Sciatic nerve (tissue), 2 donors: ENCODE results near the gene RGS12. TPM values are rescaled to one million over a fixed set of nuclear protein-coding genes. Genes with fewer than 3 reads are reported as not detected.

Experiments used
- ATAC-seq: fragments of 200-7000 bp; cut with Tn5 transposase; one replicate; pipeline ENCODE4 v1.9.1; 2020; ENCODE audit warnings: mild to moderate bottlenecking, moderate library complexity
- DNase-seq: peaks from one replicate; pipeline ENCODE4 v3.0.0-alpha.2; 2020; ENCODE audit warnings: low spot score
- intact Hi-C: fragments of 100-400 bp; cut with DNase I; formaldehyde crosslinking; loops from one replicate; pipeline ENCODE4 v1.14.2; 2022
- total RNA-seq: library from RNA; stranded (reverse); fragmentation: NEBNext Ultra II Directional; extraction: Animal tissue kit (Norgen Biotek cat#: 25700); gene quantifications from one replicate; pipeline ENCODE4 v1.2.1, GENCODE V29; 2021
- donor health status: DM: no; HTN: no; CAD: no.
- donor health status: DM: no; HTN: no; CAD: no.

Gene RGS12
- total RNA-seq, 1 donor from 2014 or later: 40.7 TPM

DNA sequence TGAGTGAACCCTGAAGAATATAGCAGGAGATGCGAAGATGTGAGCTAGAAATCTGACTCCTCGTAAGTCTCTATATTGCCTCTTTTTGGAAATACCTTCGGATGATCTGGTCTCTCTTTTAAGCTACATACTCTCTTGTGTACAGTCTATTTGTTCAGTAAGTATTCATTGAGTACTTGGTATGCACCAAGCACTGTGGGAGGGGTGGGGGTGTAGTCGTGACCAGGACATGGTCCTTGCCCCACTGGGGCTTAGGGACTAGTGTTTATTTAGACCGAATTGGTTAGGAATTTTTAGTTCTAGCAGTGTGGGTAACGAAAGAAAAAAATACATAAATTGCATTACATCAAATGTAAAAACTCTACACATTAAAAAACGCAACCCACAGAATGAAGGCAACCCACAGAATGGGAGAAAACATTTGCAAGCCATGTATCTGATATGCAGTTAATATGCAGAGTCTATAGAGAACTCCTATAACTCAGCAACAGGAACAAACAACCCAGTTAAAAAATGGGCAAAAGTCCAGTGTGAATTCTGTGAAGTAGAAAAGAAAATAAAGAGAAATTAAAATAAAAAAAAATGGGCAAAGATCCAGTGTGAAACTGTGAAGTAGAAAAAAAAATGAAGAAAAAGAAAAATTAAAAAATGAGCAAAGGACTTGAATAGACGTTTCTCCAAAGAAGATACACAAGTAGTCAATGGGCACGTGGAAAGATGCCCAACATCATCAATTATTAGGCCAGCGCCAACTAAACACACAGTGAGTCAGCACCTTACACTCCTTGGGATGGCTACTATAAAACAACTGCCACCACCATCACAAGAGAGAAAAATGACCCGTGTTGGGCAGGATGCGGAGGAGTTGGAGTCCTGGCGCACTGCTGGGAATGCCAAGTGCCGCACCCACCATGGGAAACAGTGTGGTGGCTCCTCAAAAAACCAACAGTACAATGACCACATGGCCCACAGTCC, 43.8 kb downstream of the RGS12 start:
- ATAC-seq: no peak
- intact Hi-C loops: no loop called here
- DNase-seq: no peak

GRCh38 chr4:3337357-3337732, 44.5 kb downstream of the RGS12 start:
- no peak for ATAC-seq
- intact Hi-C loops: no loop called here
- no peak for DNase-seq

- DNase-seq (no peak), ATAC-seq (peak; percentile 36)
- intact Hi-C loops: no loop called here
These were observed 45.0 kb downstream of the RGS12 start for GRCh38 chr4:3337811-3338210.

DNA sequence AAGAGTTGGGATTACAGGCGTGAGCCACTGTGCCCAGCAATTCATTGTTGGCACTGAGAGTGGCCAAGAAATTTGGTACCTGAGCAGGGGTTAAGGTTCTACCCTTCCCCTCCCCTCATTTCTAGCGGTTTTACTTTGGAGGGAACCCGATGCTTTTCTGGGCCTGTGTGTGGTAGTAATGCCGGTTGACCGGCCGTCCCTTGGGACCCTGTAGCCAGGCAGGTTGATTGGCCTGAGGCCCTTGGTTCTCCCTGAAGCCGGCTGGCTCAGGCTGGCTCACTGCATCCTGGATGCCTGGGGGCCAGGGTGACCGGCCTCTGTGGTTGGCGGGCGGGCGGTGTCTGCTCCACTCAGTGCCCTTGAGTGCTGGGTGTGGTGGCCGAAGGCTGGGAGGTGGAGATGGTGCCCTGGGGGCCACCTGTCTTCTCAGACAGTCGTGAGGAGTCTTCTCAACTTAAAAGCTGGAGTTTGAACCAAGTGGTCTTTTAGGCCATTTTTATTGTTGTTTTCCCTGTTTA, 45.6 kb downstream of the RGS12 start:
- intact Hi-C loops: no loop called here
- no peak for ATAC-seq
- no peak for DNase-seq

DNA sequence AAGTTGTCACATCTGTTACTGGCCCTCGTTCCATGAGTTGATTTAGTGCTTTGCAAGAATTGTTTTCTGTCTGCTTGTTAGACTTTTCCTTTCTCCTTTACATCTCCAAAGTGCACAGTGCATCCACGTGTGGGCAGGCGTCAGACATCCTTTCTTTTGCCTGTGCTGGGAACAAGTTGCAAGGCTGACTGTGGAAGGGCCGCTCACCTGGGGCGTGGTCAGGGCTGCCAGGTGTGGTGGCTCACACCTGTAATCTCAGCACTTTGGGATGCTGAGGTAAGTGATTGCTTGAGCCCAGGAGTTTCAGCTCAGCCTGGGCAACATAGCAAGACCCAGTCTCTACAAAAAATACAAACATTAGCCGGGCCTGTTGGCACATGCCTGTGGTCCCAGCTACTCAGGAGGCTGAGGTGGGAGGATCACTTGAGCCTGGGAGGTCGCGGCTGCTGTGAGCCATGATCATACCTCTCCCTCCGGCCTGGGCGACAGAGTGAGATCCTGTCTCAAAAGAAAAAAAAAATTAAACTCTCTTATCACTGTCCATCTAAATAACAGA, 46.2 kb downstream of the RGS12 start:
- no peak for DNase-seq
- no peak for ATAC-seq
- intact Hi-C loops: no loop called here

GRCh38 chr4:3339577-3339976, 46.8 kb downstream of the RGS12 start:
- intact Hi-C loops: no loop called here
- no peak for ATAC-seq
- DNase-seq: no peak

DNA sequence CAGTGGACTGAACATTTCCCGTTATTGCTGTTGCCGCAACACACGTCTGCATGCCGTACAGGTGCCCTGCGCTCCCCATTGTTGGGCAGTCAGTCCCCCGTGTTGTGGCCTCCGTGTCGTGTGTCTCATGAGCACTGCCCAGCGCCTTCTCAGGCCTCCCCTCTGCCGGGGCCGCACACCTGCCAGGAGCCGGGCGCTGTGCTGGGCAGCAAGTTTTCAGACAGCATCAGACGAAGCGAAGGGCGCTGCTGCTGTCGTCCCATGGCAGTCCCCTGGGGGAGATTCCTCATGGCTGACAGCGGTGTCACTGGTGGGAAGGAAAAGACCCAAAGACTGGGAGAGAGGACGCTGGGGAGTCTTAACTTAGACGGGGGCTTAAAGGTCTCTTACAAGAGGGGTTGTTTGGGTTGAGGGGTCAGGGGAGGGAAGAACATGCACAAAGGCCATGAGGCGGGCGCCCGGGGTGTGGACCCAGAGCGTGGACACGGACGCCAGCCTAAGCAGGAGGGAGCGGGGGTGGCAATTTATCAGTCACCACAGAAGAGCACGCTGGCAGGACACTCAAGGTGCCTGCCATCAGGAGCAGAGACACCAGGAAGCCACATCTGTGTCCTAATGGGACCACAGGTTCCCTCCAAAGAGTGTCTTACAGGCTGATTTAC, 47.3 kb downstream of the RGS12 start:
- DNase-seq (no peak), ATAC-seq (no peak)
- intact Hi-C loops: no loop called here

- no peak for DNase-seq
- no peak for ATAC-seq
- intact Hi-C loops: no loop called here
These were observed 47.9 kb downstream of the RGS12 start for GRCh38 chr4:3340700-3341083.

- DNase-seq: no peak
- ATAC-seq: no peak
- intact Hi-C loops: no loop called here
These were observed 48.9 kb downstream of the RGS12 start for GRCh38 chr4:3341760-3342159.

DNA sequence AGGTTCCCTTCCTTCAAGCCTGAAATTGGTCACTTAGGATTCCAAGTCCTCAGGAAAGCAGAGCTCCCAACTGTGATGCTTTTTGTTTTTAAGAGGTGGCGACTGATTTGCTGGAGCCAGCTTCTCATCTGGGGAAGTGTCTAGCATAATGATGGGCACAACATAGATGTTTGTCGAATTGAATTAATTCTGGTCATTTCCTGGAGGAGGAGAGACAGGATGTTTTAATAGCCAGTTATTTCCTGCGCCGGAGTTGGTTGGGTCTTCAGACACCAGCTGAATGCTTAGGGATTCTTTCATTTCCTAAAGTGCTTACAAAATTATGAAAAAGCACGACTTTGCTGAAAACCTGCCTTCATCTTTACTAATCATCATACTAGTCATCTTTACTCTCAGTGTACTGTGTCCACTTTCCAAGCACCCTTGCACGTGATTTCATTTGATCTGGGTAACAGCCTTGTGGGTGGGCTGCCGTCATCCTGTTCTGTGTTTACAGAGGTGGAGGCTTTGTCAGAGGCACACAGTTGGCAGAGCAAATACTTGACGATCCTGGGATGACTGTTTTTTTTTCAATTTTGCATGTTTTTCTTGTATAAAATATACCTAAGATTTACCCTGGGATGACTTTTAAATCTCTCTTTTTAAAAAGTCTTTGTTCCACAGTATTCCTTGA, 49.5 kb downstream of the RGS12 start:
- intact Hi-C loops: no loop called here
- no peak for DNase-seq
- no peak for ATAC-seq

Other genes starting within 250 kb of the RGS12 start
- not detected for gene HTT-AS, start 218.5 kb upstream of the RGS12 start, total RNA-seq
- gene HTT, start 218.3 kb upstream of the RGS12 start, total RNA-seq: 67.8 TPM
- 1.8 TPM for gene MSANTD1, start 43.9 kb upstream of the RGS12 start, total RNA-seq
- gene HGFAC, start 148.9 kb downstream of the RGS12 start, total RNA-seq: not detected
- gene DOK7, start 170.3 kb downstream of the RGS12 start, total RNA-seq: not detected
- gene LRPAP1, start 239.4 kb downstream of the RGS12 start, total RNA-seq: 105 TPM